H1 (cell line): Measurements from ENCODE around the gene SELENOO. TPM values are rescaled to one million over a fixed set of nuclear protein-coding genes. Genes with fewer than 3 reads are reported as not detected.

Source experiments
- CTCF ChIA-PET: fragments of 300-600 bp; sonication (Branson Sonifier 250); formaldehyde crosslinking; loops from one replicate; lab custom pipeline; 2021; ENCODE audit not compliant: partially characterized antibody; lab: Charles Lee
- POLR2A ChIA-PET: fragments of 300-600 bp; sonication (Branson Sonifier 250); formaldehyde crosslinking; loops from one replicate; lab custom pipeline; 2021; ENCODE audit warnings: inconsistent platforms; ENCODE audit not compliant: partially characterized antibody; lab: Charles Lee
- DNase-seq, 2 experiments: peaks; one replicate each; pipeline versions ENCODE4 v3.0.0 to v3.0.0-alpha.2; 2010 to 2022; ENCODE audit warnings: low spot score in 2 of 2, low read depth in 1 of 2, mixed read lengths in 1 of 2
- FAIRE-seq: peaks from 2 replicates; lab custom pipeline; 2011; peaks lifted over from hg19 to GRCh38; lab: Jason Lieb, UNC
- H2AFZ ChIP-seq: 2 replicates; pipeline ENCODE4 v1.8.1; 2012; ENCODE audit warnings: low read length, inconsistent platforms
- H2AK5ac ChIP-seq: 2 replicates; pipeline ENCODE4 v1.6.1; 2013; ENCODE audit warnings: low read depth, low read length
- H2BK120ac ChIP-seq: replicated peaks from 2 replicates; pipeline ENCODE3; 2013; ENCODE audit warnings: low read depth, low read length, inconsistent platforms
- H2BK12ac ChIP-seq: 2 replicates; pipeline ENCODE4 v1.6.1; 2013; ENCODE audit warnings: low read depth, low read length
- H2BK15ac ChIP-seq: 2 replicates; pipeline ENCODE4 v1.6.1; 2013; ENCODE audit warnings: low read length
- H2BK20ac ChIP-seq: 2 replicates; pipeline ENCODE4 v1.6.1; 2013; ENCODE audit warnings: low read length
- H2BK5ac ChIP-seq: 2 replicates; pipeline ENCODE4 v1.6.1; 2013; ENCODE audit warnings: low read depth, low read length
- H3K14ac ChIP-seq: 2 replicates; pipeline ENCODE4 v1.6.1; 2013; ENCODE audit warnings: inconsistent platforms; ENCODE audit not compliant: insufficient read length
- H3K18ac ChIP-seq: 2 replicates; pipeline ENCODE4 v1.6.1; 2013; ENCODE audit warnings: low read length; ENCODE audit errors: extremely low read depth
- H3K23ac ChIP-seq: 2 replicates; pipeline ENCODE4 v1.6.1; 2013; ENCODE audit warnings: inconsistent platforms; ENCODE audit not compliant: insufficient read length
- H3K23me2 ChIP-seq: 2 replicates; pipeline ENCODE4 v1.6.1; 2013; ENCODE audit warnings: low read depth, low read length
- H3K27ac ChIP-seq: 2 replicates; pipeline ENCODE4 v1.6.1; 2011; ENCODE audit warnings: low read depth, low read length, inconsistent platforms
- H3K27me3 ChIP-seq, 4 experiments: replicated peaks in 1 of 4; 1 replicate in 1 of 4; 2 replicates in 3 of 4; pipeline versions ENCODE4 v1.6.1 to v1.8.1; 2011 to 2013; ENCODE audit warnings: low read length in 3 of 4, mild to moderate bottlenecking in 3 of 4, inconsistent platforms in 2 of 4, mixed read lengths in 2 of 4, moderate library complexity in 1 of 4; ENCODE audit not compliant: control insufficient read depth in 3 of 4, insufficient read depth in 3 of 4; ENCODE audit errors: extremely low read depth in 1 of 4
- H3K36me3 ChIP-seq, 4 experiments: 2 replicates each; pipeline versions ENCODE4 v1.6.1 to v1.8.1; 2011 to 2013; ENCODE audit warnings: mild to moderate bottlenecking in 4 of 4, low read length in 3 of 4, moderate library complexity in 2 of 4, control low read depth in 1 of 4, inconsistent platforms in 1 of 4; ENCODE audit not compliant: insufficient read depth in 4 of 4, control insufficient read depth in 2 of 4
- H3K4ac ChIP-seq: replicated peaks from 2 replicates; pipeline ENCODE3; 2013; ENCODE audit warnings: low read length, low read depth, mixed read lengths, inconsistent platforms; ENCODE audit not compliant: insufficient read length
- H3K4me1 ChIP-seq, 4 experiments: replicated peaks in 1 of 4; 1 replicate in 1 of 4; 2 replicates in 3 of 4; pipeline versions ENCODE4 v1.6.1 to v1.8.1; 2011 to 2013; ENCODE audit warnings: low read length in 3 of 4, inconsistent platforms in 2 of 4, mixed read lengths in 1 of 4; ENCODE audit not compliant: insufficient read depth in 4 of 4, control insufficient read depth in 3 of 4
- H3K4me2 ChIP-seq, 2 experiments: 2 replicates each; pipeline versions ENCODE4 v1.6.1 to v1.8.1; 2011 to 2013; ENCODE audit warnings: low read depth in 2 of 2, low read length in 2 of 2, control low read depth in 1 of 2, inconsistent platforms in 1 of 2, mild to moderate bottlenecking in 1 of 2; ENCODE audit not compliant: insufficient read depth in 1 of 2
- H3K4me3 ChIP-seq, 4 experiments: fragments of 200-600, 300-600 bp in 1 of 4; sonication (generic), shearing (Covaris generic), sonication (Bioruptor Twin) in 1 of 4; 2 replicates each; pipeline versions ENCODE4 v1.5.1 to v1.8.1; 2011 to 2016; ENCODE audit warnings: low read length in 4 of 4, low read depth in 3 of 4, control low read depth in 2 of 4, inconsistent platforms in 2 of 4, mild to moderate bottlenecking in 2 of 4, mixed read lengths in 1 of 4, moderate library complexity in 1 of 4; ENCODE audit not compliant: insufficient read depth in 2 of 4; ENCODE audit errors: extremely low read depth in 1 of 4
- H3K56ac ChIP-seq: replicated peaks from 2 replicates; pipeline ENCODE3; 2013; ENCODE audit warnings: low read depth, mild to moderate bottlenecking, mixed read lengths, low read length, inconsistent platforms; ENCODE audit not compliant: insufficient read length
- H3K79me1 ChIP-seq: 2 replicates; pipeline ENCODE4 v1.6.1; 2013; ENCODE audit warnings: low read depth, low read length, control low read depth
- H3K79me2 ChIP-seq, 2 experiments: 2 replicates each; pipeline versions ENCODE4 v1.6.1 to v1.8.1; 2012 to 2013; ENCODE audit warnings: low read length in 2 of 2, mild to moderate bottlenecking in 2 of 2, inconsistent platforms in 1 of 2; ENCODE audit not compliant: insufficient read depth in 2 of 2, control insufficient read depth in 1 of 2
- H3K9ac ChIP-seq, 4 experiments: replicated peaks in 1 of 4; 1 replicate in 1 of 4; 2 replicates in 3 of 4; pipeline versions ENCODE4 v1.6.1 to v1.8.1; 2011 to 2013; ENCODE audit warnings: low read depth in 3 of 4, low read length in 3 of 4, control low read depth in 2 of 4, mild to moderate bottlenecking in 2 of 4, moderate library complexity in 2 of 4, inconsistent platforms in 1 of 4; ENCODE audit errors: extremely low read depth in 1 of 4
- H3K9me3 ChIP-seq, 2 experiments: 2 replicates each; pipeline versions ENCODE4 v1.6.1 to v1.8.1; 2012 to 2013; ENCODE audit warnings: mild to moderate bottlenecking in 2 of 2, moderate library complexity in 2 of 2, control low read depth in 1 of 2, inconsistent platforms in 1 of 2, low read depth in 1 of 2, low read length in 1 of 2, mixed read lengths in 1 of 2; ENCODE audit not compliant: insufficient read depth in 2 of 2
- H4K20me1 ChIP-seq, 2 experiments: replicated peaks in 1 of 2; 2 replicates each; pipeline versions ENCODE3 to v1.8.1; 2011 to 2013; ENCODE audit warnings: inconsistent platforms in 2 of 2, low read length in 2 of 2, mild to moderate bottlenecking in 1 of 2; ENCODE audit not compliant: insufficient read depth in 2 of 2, control insufficient read depth in 1 of 2
- H4K5ac ChIP-seq: 2 replicates; pipeline ENCODE4 v1.6.1; 2013; ENCODE audit warnings: low read length, low read depth, mixed read lengths, inconsistent platforms; ENCODE audit not compliant: insufficient read length
- H4K8ac ChIP-seq: 2 replicates; pipeline ENCODE4 v1.8.0; 2013; ENCODE audit warnings: mild to moderate bottlenecking, moderate library complexity, low read length, inconsistent platforms; ENCODE audit not compliant: insufficient read depth; ENCODE audit errors: extremely low read depth
- H4K91ac ChIP-seq: replicated peaks from 2 replicates; pipeline ENCODE3; 2013; ENCODE audit warnings: low read length, mixed read lengths, inconsistent platforms; ENCODE audit not compliant: insufficient read length
- CTBP2 ChIP-seq: IDR thresholded peaks from 2 replicates; pipeline ENCODE4 v1.7.0; 2011; ENCODE audit warnings: borderline replicate concordance, mild to moderate bottlenecking, moderate library complexity, mixed read lengths, low read length; ENCODE audit not compliant: insufficient read depth, insufficient read length
- JUN ChIP-seq: IDR thresholded peaks from 2 replicates; pipeline ENCODE4 v1.6.1; 2011; ENCODE audit warnings: low read depth, mild to moderate bottlenecking, improper control_type of control experiment, low read length
- RAD21 ChIP-seq, 2 experiments: IDR thresholded peaks in 1 of 2; conservative IDR thresholded peaks in 1 of 2; 2 replicates each; pipeline ENCODE4 v1.6.1; 2011; ENCODE audit warnings: low read depth in 2 of 2, low read length in 2 of 2, improper control_type of control experiment in 1 of 2, inconsistent platforms in 1 of 2, mild to moderate bottlenecking in 1 of 2, moderate library complexity in 1 of 2
- SIN3A ChIP-seq, 2 experiments: IDR thresholded peaks in 1 of 2; conservative IDR thresholded peaks in 1 of 2; 2 replicates each; pipeline ENCODE4 v1.6.1; 2011 to 2012; ENCODE audit warnings: low read length in 2 of 2, improper control_type of control experiment in 1 of 2, low read depth in 1 of 2, mild to moderate bottlenecking in 1 of 2
- SP1 ChIP-seq: IDR thresholded peaks from 2 replicates; pipeline ENCODE4 v1.6.1; 2011; ENCODE audit warnings: low read depth, low read length
- WGBS, 2 experiments: shearing (Covaris generic) in 1 of 2; methylation state at CpG; one replicate each; pipeline versions ENCODE4 v1.1.6 to v1.1.7; 2013 to 2015; ENCODE audit warnings: low lambda C conversion rate in 2 of 2, mixed read lengths in 2 of 2, inconsistent platforms in 1 of 2, low coverage in 1 of 2, missing lambda C conversion rate in 1 of 2; ENCODE audit not compliant: insufficient replicate concordance in 2 of 2, insufficient coverage in 1 of 2, insufficient read length in 1 of 2; ENCODE audit errors: extremely low coverage in 1 of 2, missing lambda C conversion rate in 1 of 2; 5-methylcytosine and 5-hydroxymethylcytosine counted together
- polyA plus RNA-seq, 7 experiments: library from polyadenylated mRNA; depleted of rRNA in 3 of 7; stranded (reverse) in 5 of 7; unstranded in 2 of 7; fragments of >200 nt in 5 of 7; fragments of 200-250 nt in 2 of 7; gene quantifications; 1 replicate in 5 of 7; 2 replicates in 1 of 7; 4 replicates in 1 of 7; pipeline versions ENCODE4 v1.2.1 to v1.2.3, GENCODE V29; 2011 to 2013; ENCODE audit warnings: missing spikeins in 2 of 7, mixed read lengths in 2 of 7
- total RNA-seq: library from RNA; stranded (reverse); fragmentation: NEBNext Ultra II Directional; extraction: Animal tissue kit (Norgen Biotek cat#: 25700); gene quantifications from 2 replicates; pipeline ENCODE4 v1.2.1, GENCODE V29; 2021
- TF ChIP-seq, protein P1 (sequence below): IDR thresholded peaks from 2 replicates; pipeline ENCODE4 v1.6.1; 2012; ENCODE audit warnings: inconsistent platforms
- TF ChIP-seq, protein P2 (sequence below): IDR thresholded peaks from 2 replicates; pipeline ENCODE4 v1.6.1; 2011; ENCODE audit warnings: low read depth, mild to moderate bottlenecking, low read length; ENCODE audit not compliant: insufficient read depth
- TF ChIP-seq, protein P3 (sequence below), 3 experiments: IDR thresholded peaks; 1 replicate in 2 of 3; 2 replicates in 1 of 3; pipeline versions ENCODE4 v1.5.1 to v1.6.1; 2011; ENCODE audit warnings: low read length in 3 of 3, mild to moderate bottlenecking in 3 of 3, inconsistent platforms in 2 of 3, low read depth in 1 of 3, moderate library complexity in 1 of 3; ENCODE audit not compliant: insufficient read depth in 1 of 3; ENCODE audit errors: control extremely low read depth in 1 of 3

The SELENOO gene
- total and polyA plus RNA-seq, 2 of the 8 experiments (the other 6 are each of a cell fraction or from before 2014, with no cell fraction given) = 18.6 to 25.1 TPM

DNA sequence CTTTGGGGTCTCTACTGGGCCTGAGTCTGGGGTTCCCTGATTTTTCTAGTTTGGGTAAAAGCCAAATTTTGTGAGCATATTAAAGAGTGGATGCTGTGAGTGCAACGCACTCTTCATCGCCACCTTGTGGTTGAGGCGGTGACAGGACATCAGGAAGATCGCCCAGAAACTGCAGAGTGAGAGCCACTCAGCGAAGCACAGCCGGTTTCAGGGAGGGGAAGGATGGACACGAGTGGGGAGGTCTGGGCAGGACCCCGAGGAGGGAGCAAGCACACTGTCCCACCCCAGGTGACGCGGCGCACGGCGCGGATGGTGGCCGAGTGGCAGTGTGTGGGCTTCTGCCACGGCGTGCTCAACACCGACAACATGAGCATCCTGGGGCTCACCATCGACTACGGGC, 9.1 kb downstream of the SELENOO start:
- Histone ChIP-seq H4K5ac (no peak overlapping the region), H3K9ac (no peak overlapping the region), H3K9me3 (no peaks in the 10 kb centered on the region), H3K23me2 (no peaks in the 10 kb centered on the region), H2BK20ac (no peak overlapping the region), H2BK120ac (no peak overlapping the region), H3K56ac (no peak overlapping the region), H3K27me3 (no peaks in the 10 kb centered on the region), H3K4me1 (peaks cover 0 to 3% (median 1%) of the 10 kb centered on the region in 4 experiments; a peak in 2 of 7 replicates), H3K79me2 (peaks cover 0 to 13% of the 10 kb centered on the region in 2 experiments; a peak in 1 of 4 replicates), H3K79me1 (peaks cover 5% of the 10 kb centered on the region; the same call in 1 of the 2 replicates), H2BK15ac (no peak overlapping the region), H2BK5ac (no peak overlapping the region; the same call in 1 of the 2 replicates), H3K4ac (no peak overlapping the region), H4K20me1 (peaks cover 8 to 21% of the 10 kb centered on the region in 2 experiments), H3K4me3 (no peak overlapping the region), H3K27ac (no peak overlapping the region), H3K14ac (no peak overlapping the region), H3K4me2 (no peak overlapping the region), H4K8ac (peak overlapping the region; percentile 74), H3K18ac (no peak overlapping the region), H3K36me3 (peaks cover 4 to 32% (median 21%) of the 10 kb centered on the region in 4 experiments; a peak in 7 of 8 replicates), H2BK12ac (no peak overlapping the region), H4K91ac (no peak overlapping the region), H3K23ac (no peak overlapping the region), H2AFZ (no peak overlapping the region), H2AK5ac (no peak overlapping the region)
- peak in 1 of 2 experiments; percentile 78 for DNase-seq
- 72% methylated on average over 18 of the region's 20 CpGs; no CpG with 5 or more reads in 1 of the 2 experiments for WGBS, 2 experiments
- CTCF ChIA-PET = interaction anchor here (0.9 kb wide), 1 partner anchor 31 kb away, joined by 3 read pairs; no protein-coding TSS in a partner anchor
- POLR2A ChIA-PET = no interaction called here
- TF ChIP-seq SIN3A (conservative IDR thresholded peaks at IDR 0.05 in 1 of 2, IDR thresholded peaks at IDR 0.05 in 1 of 2; ENCODE audit: low read depth in 1 of 2, low read length in 2 of 2) (no peak), CTBP2 (no peak), JUN (no peak), RAD21 (IDR thresholded peaks at IDR 0.05 in 1 of 2, conservative IDR thresholded peaks at IDR 0.05 in 1 of 2; ENCODE audit: low read depth in 2 of 2, low read length in 2 of 2) (peak; percentile 67 to 72), SP1 (no peak)
- TF ChIP-seq, protein P1, sequence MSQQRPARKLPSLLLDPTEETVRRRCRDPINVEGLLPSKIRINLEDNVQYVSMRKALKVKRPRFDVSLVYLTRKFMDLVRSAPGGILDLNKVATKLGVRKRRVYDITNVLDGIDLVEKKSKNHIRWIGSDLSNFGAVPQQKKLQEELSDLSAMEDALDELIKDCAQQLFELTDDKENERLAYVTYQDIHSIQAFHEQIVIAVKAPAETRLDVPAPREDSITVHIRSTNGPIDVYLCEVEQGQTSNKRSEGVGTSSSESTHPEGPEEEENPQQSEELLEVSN = no peak
- TF ChIP-seq, protein P2, sequence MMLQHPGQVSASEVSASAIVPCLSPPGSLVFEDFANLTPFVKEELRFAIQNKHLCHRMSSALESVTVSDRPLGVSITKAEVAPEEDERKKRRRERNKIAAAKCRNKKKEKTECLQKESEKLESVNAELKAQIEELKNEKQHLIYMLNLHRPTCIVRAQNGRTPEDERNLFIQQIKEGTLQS = no peak
- TF ChIP-seq, protein P3, sequence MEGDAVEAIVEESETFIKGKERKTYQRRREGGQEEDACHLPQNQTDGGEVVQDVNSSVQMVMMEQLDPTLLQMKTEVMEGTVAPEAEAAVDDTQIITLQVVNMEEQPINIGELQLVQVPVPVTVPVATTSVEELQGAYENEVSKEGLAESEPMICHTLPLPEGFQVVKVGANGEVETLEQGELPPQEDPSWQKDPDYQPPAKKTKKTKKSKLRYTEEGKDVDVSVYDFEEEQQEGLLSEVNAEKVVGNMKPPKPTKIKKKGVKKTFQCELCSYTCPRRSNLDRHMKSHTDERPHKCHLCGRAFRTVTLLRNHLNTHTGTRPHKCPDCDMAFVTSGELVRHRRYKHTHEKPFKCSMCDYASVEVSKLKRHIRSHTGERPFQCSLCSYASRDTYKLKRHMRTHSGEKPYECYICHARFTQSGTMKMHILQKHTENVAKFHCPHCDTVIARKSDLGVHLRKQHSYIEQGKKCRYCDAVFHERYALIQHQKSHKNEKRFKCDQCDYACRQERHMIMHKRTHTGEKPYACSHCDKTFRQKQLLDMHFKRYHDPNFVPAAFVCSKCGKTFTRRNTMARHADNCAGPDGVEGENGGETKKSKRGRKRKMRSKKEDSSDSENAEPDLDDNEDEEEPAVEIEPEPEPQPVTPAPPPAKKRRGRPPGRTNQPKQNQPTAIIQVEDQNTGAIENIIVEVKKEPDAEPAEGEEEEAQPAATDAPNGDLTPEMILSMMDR (IDR thresholded peaks at IDR 0.05; ENCODE audit: control extremely low read depth in 1 of 3, insufficient read depth in 1 of 3, low read depth in 1 of 3, low read length in 3 of 3) = peak; percentile 79 to 89 (median 85)
- FAIRE-seq = no peak
